Ovary (tissue), 9 donors: ENCODE data around the gene NOD2. TPM values are rescaled to one million over a fixed set of nuclear protein-coding genes. Genes with fewer than 3 reads are reported as not detected.

ENCODE experiments used
- DNase-seq, 5 donors: peaks; one replicate each; pipeline ENCODE4 v3.0.0-alpha.2; 2019 to 2020
- H3K27ac ChIP-seq, 2 donors: fragments of 200-600 bp; one replicate each; pipeline versions ENCODE4 v1.5.1 to v1.8.0; 2019 to 2022
- H3K27me3 ChIP-seq: fragments of 200-600 bp; one replicate; pipeline ENCODE4 v1.8.0; 2022
- H3K36me3 ChIP-seq: fragments of 200-600 bp; sonication (generic); one replicate; pipeline ENCODE4 v1.5.1; 2019
- H3K4me1 ChIP-seq: one replicate; pipeline ENCODE4 v1.8.1; 2013; ENCODE audit warnings: mild to moderate bottlenecking, moderate library complexity; ENCODE audit not compliant: insufficient read depth
- H3K4me3 ChIP-seq: fragments of 200-600 bp; sonication (generic); one replicate; pipeline ENCODE4 v1.5.1; 2017
- H3K9me3 ChIP-seq, 2 donors: fragments of 200-600 bp in 1 of 2; sonication (generic) in 1 of 2; one replicate each; pipeline versions ENCODE4 v1.5.1 to v1.8.1; 2013 to 2019; ENCODE audit warnings: mild to moderate bottlenecking in 1 of 2, moderate library complexity in 1 of 2
- CTCF ChIP-seq, 3 donors: fragments of 450-650 bp in 2 of 3; fragments of 200-600 bp in 1 of 3; IDR thresholded peaks; one replicate each; pipeline versions ENCODE4 v1.5.1 to v1.8.0; 2016 to 2022; ENCODE audit warnings: antibody characterized with exemption in 3 of 3, mild to moderate bottlenecking in 1 of 3
- EP300 ChIP-seq: sonication (generic); formaldehyde crosslinking; IDR thresholded peaks from one replicate; pipeline ENCODE4 v1.6.1; 2017; ENCODE audit warnings: antibody characterized with exemption
- POLR2A ChIP-seq: fragments of 450-650 bp; IDR thresholded peaks from one replicate; pipeline ENCODE4 v1.6.1; 2017; ENCODE audit warnings: antibody characterized with exemption, mild to moderate bottlenecking, moderate library complexity
- WGBS, 3 donors: extraction: QIAGEN DNeasy Blood & Tissue Kit in 1 of 3; methylation state at CpG; one replicate each; pipeline versions ENCODE4 v1.1.5 to v1.1.7; 2013 to 2017; 5-methylcytosine and 5-hydroxymethylcytosine counted together
- intact Hi-C, 4 donors: fragments of 100-400 bp; cut with DNase I; formaldehyde crosslinking; loops; one replicate each; pipeline versions ENCODE4 v1.11.0 to v1.15.1; 2022 to 2023
- polyA plus RNA-seq, 2 donors: library from polyadenylated mRNA; stranded (reverse); fragments of 200-250 nt in 1 of 2; fragments of 350-450 nt in 1 of 2; fragmentation: Illumina TruSeq in 1 of 2; extraction: RNeasy Lipid Tissue Mini Kit (QIAGEN cat#74804) in 1 of 2; gene quantifications; one replicate each; pipeline ENCODE4 v1.2.3, GENCODE V29; 2013 to 2014
- total RNA-seq, 7 donors: library from RNA; depleted of rRNA in 2 of 7; stranded (reverse); fragments of >200 nt in 2 of 7; fragmentation: NEBNext Ultra II Directional in 3 of 7; extraction: Animal tissue kit (Norgen Biotek cat#: 25700) in 3 of 7; gene quantifications; one replicate each; pipeline versions ENCODE4 v1.1.0 to v1.2.4, GENCODE V29; 2016 to 2023
- donor health status: DM: no; HTN: no; CAD: no; lungs with moderate emphysema.
- donor health status: DM: no; HTN: no; CAD: no.
- donor health status: Bipolar disorder and iron deficiency.
- donor health status: DM: yes; HTN: yes; CAD: no.
- donor health status: DM: no; HTN: no; CAD: no.
- donor health status: DM: yes; HTN: yes; CAD: no.

Gene NOD2
- total and polyA plus RNA-seq, 9 donors: 0.53 to 1.5 (median 1.1) TPM

GRCh38 chr16:50718061-50718760 lies 24.8 kb downstream of the NOD2 start:
- 55 to 61% (median 59%) methylated on average over 16 of the region's 16 CpGs for WGBS, 3 donors
- Histone ChIP-seq H3K27me3 (no peaks in the 10 kb centered on the region), H3K4me1 (peaks cover 2% of the 10 kb centered on the region), H3K4me3 (no peak overlapping the region), H3K27ac (no peak overlapping the region), H3K36me3 (no peaks in the 10 kb centered on the region), H3K9me3 (no peaks in the 10 kb centered on the region)
- intact Hi-C loops: no loop called here
- TF ChIP-seq CTCF (IDR thresholded peaks at IDR 0.05): no peak
- TF ChIP-seq EP300: no peak
- no peak for TF ChIP-seq POLR2A
- no peak for DNase-seq

GRCh38 chr16:50718761-50719400 lies 25.5 kb downstream of the NOD2 start:
- 77 to 85% (median 81%) methylated on average over 9 of the region's 9 CpGs for WGBS, 3 donors
- no peaks in the 10 kb centered on the region for H3K9me3 ChIP-seq
- H3K4me3 ChIP-seq: no peak overlapping the region
- H3K27me3 ChIP-seq: no peaks in the 10 kb centered on the region
- H3K27ac ChIP-seq: no peak overlapping the region
- no peaks in the 10 kb centered on the region for H3K36me3 ChIP-seq
- intact Hi-C loops: no loop called here
- H3K4me1 ChIP-seq: peaks cover 2% of the 10 kb centered on the region
- DNase-seq: no peak
- no peak for TF ChIP-seq POLR2A
- TF ChIP-seq EP300: no peak
- TF ChIP-seq CTCF (IDR thresholded peaks at IDR 0.05): no peak

GRCh38 chr16:50719401-50720337 lies 26.3 kb downstream of the NOD2 start:
- TF ChIP-seq POLR2A: no peak
- no peak for TF ChIP-seq CTCF (IDR thresholded peaks at IDR 0.05)
- TF ChIP-seq EP300: no peak
- DNase-seq: no peak
- no peaks in the 10 kb centered on the region for H3K27me3 ChIP-seq
- intact Hi-C loops: no loop called here
- no peak overlapping the region for H3K4me3 ChIP-seq
- no peaks in the 10 kb centered on the region for H3K9me3 ChIP-seq
- 79 to 82% (median 80%) methylated on average over 20 of the region's 20 CpGs for WGBS, 3 donors
- H3K36me3 ChIP-seq: no peaks in the 10 kb centered on the region
- H3K4me1 ChIP-seq: peaks cover 2% of the 10 kb centered on the region
- no peak overlapping the region for H3K27ac ChIP-seq

GRCh38 chr16:50721549-50722404 lies 28.4 kb downstream of the NOD2 start:
- intact Hi-C loops: no loop called here
- 84 to 90% (median 85%) methylated on average over 6 of the region's 6 CpGs for WGBS, 3 donors
- Histone ChIP-seq H3K27me3 (no peaks in the 10 kb centered on the region), H3K27ac (no peak overlapping the region), H3K9me3 (no peaks in the 10 kb centered on the region), H3K4me1 (no peaks in the 10 kb centered on the region), H3K36me3 (no peaks in the 10 kb centered on the region), H3K4me3 (no peak overlapping the region)
- TF ChIP-seq EP300 (no peak), POLR2A (no peak), CTCF (IDR thresholded peaks at IDR 0.05) (no peak)
- no peak for DNase-seq
